Fibroblast of mammary gland (primary cell): ENCODE data around the gene ZIC4.

Experiments
- DNase-seq: peaks from one replicate; pipeline ENCODE4 v3.0.0-alpha.2; 2010; ENCODE audit warnings: low read depth
- H3K4me3 ChIP-seq: 2 replicates; pipeline ENCODE4 v1.5.1; 2011; ENCODE audit warnings: low read depth, mild to moderate bottlenecking, low read length, moderate library complexity; ENCODE audit not compliant: control insufficient read depth
- TF ChIP-seq, protein P1 (sequence below): conservative IDR thresholded peaks from 2 replicates; pipeline ENCODE4 v1.5.1; 2011; ENCODE audit warnings: low read depth, low read length, inconsistent platforms; ENCODE audit not compliant: control insufficient read depth, insufficient read depth

ZIC4 gene

GRCh38 chr3:147427746-147428145, 21.4 kb upstream of the ZIC4 start:
- TF ChIP-seq, protein P1, sequence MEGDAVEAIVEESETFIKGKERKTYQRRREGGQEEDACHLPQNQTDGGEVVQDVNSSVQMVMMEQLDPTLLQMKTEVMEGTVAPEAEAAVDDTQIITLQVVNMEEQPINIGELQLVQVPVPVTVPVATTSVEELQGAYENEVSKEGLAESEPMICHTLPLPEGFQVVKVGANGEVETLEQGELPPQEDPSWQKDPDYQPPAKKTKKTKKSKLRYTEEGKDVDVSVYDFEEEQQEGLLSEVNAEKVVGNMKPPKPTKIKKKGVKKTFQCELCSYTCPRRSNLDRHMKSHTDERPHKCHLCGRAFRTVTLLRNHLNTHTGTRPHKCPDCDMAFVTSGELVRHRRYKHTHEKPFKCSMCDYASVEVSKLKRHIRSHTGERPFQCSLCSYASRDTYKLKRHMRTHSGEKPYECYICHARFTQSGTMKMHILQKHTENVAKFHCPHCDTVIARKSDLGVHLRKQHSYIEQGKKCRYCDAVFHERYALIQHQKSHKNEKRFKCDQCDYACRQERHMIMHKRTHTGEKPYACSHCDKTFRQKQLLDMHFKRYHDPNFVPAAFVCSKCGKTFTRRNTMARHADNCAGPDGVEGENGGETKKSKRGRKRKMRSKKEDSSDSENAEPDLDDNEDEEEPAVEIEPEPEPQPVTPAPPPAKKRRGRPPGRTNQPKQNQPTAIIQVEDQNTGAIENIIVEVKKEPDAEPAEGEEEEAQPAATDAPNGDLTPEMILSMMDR = no peak
- DNase-seq = no peak
- no peak overlapping the region for H3K4me3 ChIP-seq

GRCh38 chr3:147426931-147427330, 20.6 kb upstream of the ZIC4 start:
- no peak for DNase-seq
- H3K4me3 ChIP-seq = no peak overlapping the region
- TF ChIP-seq, protein P1 = no peak

GRCh38 chr3:147425388-147425850, 19.1 kb upstream of the ZIC4 start:
- TF ChIP-seq, protein P1 = no peak
- DNase-seq = no peak
- H3K4me3 ChIP-seq = no peak overlapping the region

DNA sequence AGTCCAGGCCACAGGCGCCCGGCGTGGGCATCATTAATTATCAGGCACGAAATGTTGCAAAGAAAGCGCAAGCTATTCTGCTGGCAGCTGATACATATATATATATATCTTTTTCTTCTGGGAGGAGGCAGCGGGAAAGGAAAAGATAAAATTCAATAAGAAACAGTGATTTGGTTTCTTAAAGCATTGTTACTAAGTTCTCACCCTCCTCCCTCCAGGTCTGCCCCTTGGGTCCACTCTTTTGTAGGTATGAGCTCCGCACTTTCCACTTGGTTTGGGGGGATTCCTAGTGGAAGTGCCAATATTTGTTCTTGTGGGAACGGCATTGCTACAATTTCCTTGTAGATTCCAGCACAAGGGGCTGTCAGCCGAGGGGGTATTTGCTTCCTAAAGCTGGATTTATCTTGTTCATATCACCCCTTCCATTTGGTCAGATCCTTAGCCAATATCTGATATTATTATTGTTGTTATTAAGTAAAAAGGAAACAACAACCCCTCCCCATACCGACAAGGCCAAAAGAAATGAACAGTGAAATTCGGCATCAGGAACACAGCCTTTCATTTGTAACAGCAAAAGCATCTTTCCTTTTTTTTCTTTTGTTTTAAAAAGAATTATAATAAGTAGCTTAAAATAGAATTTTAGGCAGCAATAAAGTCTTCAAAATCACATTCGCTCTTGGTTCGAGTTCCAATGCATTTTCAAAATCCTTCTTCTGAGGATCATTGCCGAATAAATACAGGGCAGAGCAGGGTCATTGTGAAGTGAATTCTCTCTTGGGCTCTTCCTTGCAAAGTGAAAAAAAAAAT, 18.4 kb upstream of the ZIC4 start:
- no peak overlapping the region for H3K4me3 ChIP-seq
- TF ChIP-seq, protein P1 = no peak
- DNase-seq = no peak

GRCh38 chr3:147423798-147424580, 17.6 kb upstream of the ZIC4 start:
- no peak overlapping the region for H3K4me3 ChIP-seq
- TF ChIP-seq, protein P1 = no peak
- no peak for DNase-seq

- TF ChIP-seq, protein P1 = no peak
- DNase-seq = no peak
- no peak overlapping the region for H3K4me3 ChIP-seq
Observed at GRCh38 chr3:147423537-147423797, 17.1 kb upstream of the ZIC4 start.
